Panc1 (cell line): ENCODE data around the gene DUSP9. TPM values are rescaled to one million over a fixed set of nuclear protein-coding genes. Genes with fewer than 3 reads are reported as not detected.
"Not testable (repeated sequence)": the region's sequence is repeated elsewhere in the genome, so short reads cannot be mapped to it uniquely, and the experiment has no call there.

Source experiments
- ATAC-seq: fragments of 200-7000 bp; cut with Tn5 transposase; 2 replicates; pipeline ENCODE4 v1.9.1; 2020; ENCODE audit warnings: mild to moderate bottlenecking, moderate library complexity
- BruUV-seq: library from RNA; stranded (reverse); fragments of 400-500 nt; replicated peaks from 2 replicates; lab custom pipeline; 2021; lab: Mats Ljungman, UMichigan
- CTCF ChIA-PET: fragments of 300-600 bp; sonication (Branson Sonifier 250); formaldehyde crosslinking; loops from one replicate; lab custom pipeline; 2022; ENCODE audit warnings: antibody characterized with exemption; lab: Charles Lee
- POLR2A ChIA-PET: fragments of 300-600 bp; sonication (Branson Sonifier 250); formaldehyde crosslinking; loops from one replicate; lab custom pipeline; 2022; ENCODE audit warnings: antibody characterized with exemption; lab: Charles Lee
- DNase-seq: peaks from one replicate; pipeline ENCODE4 v3.0.0-alpha.2; 2010; ENCODE audit warnings: low read depth, low spot score
- H3K27ac ChIP-seq: 2 replicates; pipeline ENCODE4 v1.5.1; 2011; ENCODE audit warnings: mild to moderate bottlenecking, low read length, inconsistent platforms
- H3K27me3 ChIP-seq: fragments of 200-500 bp; sonication (Bioruptor generic); 2 replicates; pipeline ENCODE4 v1.6.0; 2014; ENCODE audit warnings: low read length, inconsistent platforms; ENCODE audit not compliant: control insufficient read depth, insufficient read depth
- H3K36me3 ChIP-seq: fragments of 200-500 bp; sonication (Bioruptor generic); 2 replicates; pipeline ENCODE4 v1.5.1; 2014; ENCODE audit warnings: inconsistent platforms, mild to moderate bottlenecking, low read length, moderate library complexity; ENCODE audit not compliant: control insufficient read depth, insufficient read depth
- H3K4me1 ChIP-seq: 2 replicates; pipeline ENCODE4 v1.5.1; 2011; ENCODE audit warnings: inconsistent platforms, mild to moderate bottlenecking, low read length, moderate library complexity; ENCODE audit not compliant: control insufficient read depth, insufficient read depth
- H3K4me3 ChIP-seq, 2 experiments: 2 replicates each; pipeline ENCODE4 v1.5.1; 2011 to 2012; ENCODE audit warnings: low read depth in 2 of 2, low read length in 2 of 2, mild to moderate bottlenecking in 2 of 2, inconsistent platforms in 1 of 2, moderate library complexity in 1 of 2
- H3K9me3 ChIP-seq: fragments of 200-500 bp; sonication (Bioruptor generic); 2 replicates; pipeline ENCODE4 v1.5.1; 2014; ENCODE audit warnings: low read depth, mild to moderate bottlenecking, inconsistent platforms, low read length, moderate library complexity; ENCODE audit not compliant: control insufficient read depth, insufficient read depth
- CTCF ChIP-seq: fragments of 450-650 bp; IDR thresholded peaks from 2 replicates; pipeline ENCODE4 v1.5.1; 2017; ENCODE audit warnings: mild to moderate bottlenecking
- POLR2AphosphoS5 ChIP-seq: IDR thresholded peaks from 2 replicates; pipeline ENCODE4 v1.6.1; 2012; ENCODE audit warnings: mild to moderate bottlenecking, low read depth, low read length, moderate library complexity
- REST ChIP-seq, 2 experiments: IDR thresholded peaks; 2 replicates each; pipeline ENCODE4 v1.6.1; 2011 to 2012; ENCODE audit warnings: low read depth in 2 of 2, control low read depth in 1 of 2, low read length in 1 of 2, mild to moderate bottlenecking in 1 of 2, moderate library complexity in 1 of 2; ENCODE audit not compliant: insufficient read depth in 1 of 2
- SIN3A ChIP-seq: IDR thresholded peaks from 2 replicates; pipeline ENCODE4 v1.6.1; 2012; ENCODE audit warnings: low read depth, mild to moderate bottlenecking, low read length, moderate library complexity, borderline replicate concordance; ENCODE audit not compliant: insufficient read depth
- TCF7L2 ChIP-seq: IDR thresholded peaks from 2 replicates; pipeline ENCODE4 v1.6.1; 2011; ENCODE audit warnings: mild to moderate bottlenecking, low read depth, low read length, inconsistent platforms
- in situ Hi-C: cut with HindIII; loops from 2 replicates; pipeline ENCODE4 v1.10.0; 2016; ENCODE audit warnings: low sequenced_read_pairs, low pct_unique_long_range_greater_than_20kb
- intact Hi-C: fragments of 100-400 bp; cut with micrococcal nuclease; formaldehyde crosslinking; loops from one replicate; pipeline ENCODE4 v1.10.0; 2022; ENCODE audit not compliant: unreplicated experiment
- total RNA-seq: library from RNA; stranded (reverse); gene quantifications from one replicate; pipeline ENCODE4 v1.2.1, GENCODE V29; 2021; ENCODE audit not compliant: unreplicated experiment

The DUSP9 gene
- total RNA-seq, 1 experiment from 2014 or later, result 7.1 TPM

GRCh38 chrX:153690466-153690865, 43.5 kb downstream of the DUSP9 start:
- no peak for ATAC-seq
- Histone ChIP-seq H3K36me3 (no peaks in the 10 kb centered on the region), H3K9me3 (no peaks in the 10 kb centered on the region), H3K4me1 (peaks cover 27% of the 10 kb centered on the region), H3K27ac (no peak overlapping the region), H3K4me3 (no peak overlapping the region), H3K27me3 (no peaks in the 10 kb centered on the region)
- CTCF ChIA-PET, result no interaction called here
- POLR2A ChIA-PET, result interaction anchor here (0.6 kb wide), 1 partner anchor 44 kb away, joined by 4 read pairs; no protein-coding TSS in a partner anchor
- DNase-seq, result no peak
- in situ Hi-C loops (no loop called here), intact Hi-C loops (no loop called here)
- BruUV-seq, result TSS peak; percentile 68
- TF ChIP-seq POLR2AphosphoS5, result no peak
- TF ChIP-seq CTCF, result no peak
- no peak for TF ChIP-seq REST (IDR thresholded peaks at IDR 0.05; ENCODE audit: insufficient read depth in 1 of 2, low read depth in 2 of 2, low read length in 1 of 2)
- no peak for TF ChIP-seq SIN3A
- TF ChIP-seq TCF7L2, result no peak

- in situ Hi-C loops, H3K4me3 ChIP-seq, BruUV-seq, CTCF ChIA-PET, H3K27me3 ChIP-seq, H3K27ac ChIP-seq, H3K36me3 ChIP-seq, H3K9me3 ChIP-seq, DNase-seq, ATAC-seq, intact Hi-C loops: not testable (repeated sequence)
- POLR2A ChIA-PET, result interaction anchor here (0.6 kb wide), 1 partner anchor 44 kb away, joined by 4 read pairs; no protein-coding TSS in a partner anchor
- peaks cover 21% of the 10 kb centered on the region for H3K4me1 ChIP-seq
Measured at GRCh38 chrX:153691032-153691827, 44.2 kb downstream of the DUSP9 start.

- in situ Hi-C loops, result no loop called here
Measured at GRCh38 chrX:153692003-153692402, 45.0 kb downstream of the DUSP9 start.

More at GRCh38 chrX:153692003-153692402, 45.0 kb downstream of the DUSP9 start:
- Histone ChIP-seq H3K27ac (no peak overlapping the region), H3K36me3 (no peaks in the 10 kb centered on the region), H3K4me3 (no peak overlapping the region), H3K4me1 (peaks cover 14% of the 10 kb centered on the region), H3K27me3 (no peaks in the 10 kb centered on the region), H3K9me3 (no peaks in the 10 kb centered on the region)
- TF ChIP-seq POLR2AphosphoS5 (no peak), CTCF (no peak), TCF7L2 (no peak), REST (IDR thresholded peaks at IDR 0.05; ENCODE audit: insufficient read depth in 1 of 2, low read depth in 2 of 2, low read length in 1 of 2) (no peak), SIN3A (no peak)
- BruUV-seq, result no TSS peak
- ChIA-PET CTCF (no interaction called here), POLR2A (no interaction called here)
- DNase-seq (no peak), ATAC-seq (no peak)
- intact Hi-C loops, result no loop called here
